A375 (cell line): ENCODE data around the gene GLCE. TPM values are rescaled to one million over a fixed set of nuclear protein-coding genes. Genes with fewer than 3 reads are reported as not detected.

ENCODE experiments used
- total RNA-seq: library from RNA; depleted of rRNA; stranded (reverse); fragments of >200 nt; shearing (Covaris generic); gene quantifications from 2 replicates; pipeline ENCODE4 v1.2.3, GENCODE V29; 2014; rRNA removed

The GLCE gene
- 14.6 and 17.2 TPM in 2 replicates for total RNA-seq

GRCh38 chr15:69160141-69160993, at the start of gene GLCE:
Gene GLCE (plus strand): TSS chr15:69160635. CDS start chr15:69255807, 95,172 bp downstream.

GRCh38 chr15:69298697-69299441, 138.4 kb downstream of the GLCE start, which contains the start of gene PAQR5:
Gene PAQR5 (plus strand): TSS chr15:69298912. CDS start chr15:69360081, 61,169 bp downstream.

Other genes starting within 250 kb of the GLCE start
- gene SPESP1, start 230.1 kb upstream of the GLCE start, total RNA-seq = 16.2 and 20.4 TPM in 2 replicates
- gene NOX5, start 145.9 kb upstream of the GLCE start, total RNA-seq = 0.11 and 0.13 TPM in 2 replicates
- 0.69 and 2.2 TPM in 2 replicates for gene PAQR5, start 138.3 kb downstream of the GLCE start, total RNA-seq